C4-2B (cell line): ENCODE results near the gene DNLZ.

Experiments used
- H3K27ac ChIP-seq: fragments of 450-650 bp; 2 replicates; pipeline ENCODE4 v1.5.1; 2017
- ZFX ChIP-seq: fragments of 450-650 bp; IDR thresholded peaks from 2 replicates; pipeline ENCODE4 v1.6.1; 2017
- TF ChIP-seq, protein P1 (sequence below): fragments of 450-650 bp; conservative IDR thresholded peaks from 2 replicates; pipeline ENCODE4 v1.5.1; 2017; ENCODE audit warnings: mild to moderate bottlenecking

DNLZ gene

DNA sequence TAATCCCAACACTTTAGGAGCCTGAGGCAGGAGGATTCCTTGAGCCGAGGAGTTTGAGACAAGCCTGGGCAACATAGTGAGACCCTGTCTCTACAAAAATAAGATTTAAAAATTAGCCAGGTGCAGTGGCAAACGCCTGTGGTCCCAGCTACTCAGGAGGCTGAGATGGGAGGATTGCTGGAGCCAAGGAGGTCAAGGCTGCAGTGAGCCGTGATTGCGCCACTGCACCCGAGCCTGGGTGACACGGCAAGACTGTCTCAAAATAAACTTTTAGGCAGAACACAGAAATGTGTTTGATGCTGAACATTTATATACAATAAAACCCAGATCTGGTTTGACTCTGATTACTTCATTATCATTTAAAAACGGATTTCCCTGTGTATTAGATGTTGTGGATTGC is 41.9 kb upstream of the DNLZ start:
- H3K27ac ChIP-seq = no peak overlapping the region
- TF ChIP-seq, protein P1, sequence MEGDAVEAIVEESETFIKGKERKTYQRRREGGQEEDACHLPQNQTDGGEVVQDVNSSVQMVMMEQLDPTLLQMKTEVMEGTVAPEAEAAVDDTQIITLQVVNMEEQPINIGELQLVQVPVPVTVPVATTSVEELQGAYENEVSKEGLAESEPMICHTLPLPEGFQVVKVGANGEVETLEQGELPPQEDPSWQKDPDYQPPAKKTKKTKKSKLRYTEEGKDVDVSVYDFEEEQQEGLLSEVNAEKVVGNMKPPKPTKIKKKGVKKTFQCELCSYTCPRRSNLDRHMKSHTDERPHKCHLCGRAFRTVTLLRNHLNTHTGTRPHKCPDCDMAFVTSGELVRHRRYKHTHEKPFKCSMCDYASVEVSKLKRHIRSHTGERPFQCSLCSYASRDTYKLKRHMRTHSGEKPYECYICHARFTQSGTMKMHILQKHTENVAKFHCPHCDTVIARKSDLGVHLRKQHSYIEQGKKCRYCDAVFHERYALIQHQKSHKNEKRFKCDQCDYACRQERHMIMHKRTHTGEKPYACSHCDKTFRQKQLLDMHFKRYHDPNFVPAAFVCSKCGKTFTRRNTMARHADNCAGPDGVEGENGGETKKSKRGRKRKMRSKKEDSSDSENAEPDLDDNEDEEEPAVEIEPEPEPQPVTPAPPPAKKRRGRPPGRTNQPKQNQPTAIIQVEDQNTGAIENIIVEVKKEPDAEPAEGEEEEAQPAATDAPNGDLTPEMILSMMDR = no peak

DNA sequence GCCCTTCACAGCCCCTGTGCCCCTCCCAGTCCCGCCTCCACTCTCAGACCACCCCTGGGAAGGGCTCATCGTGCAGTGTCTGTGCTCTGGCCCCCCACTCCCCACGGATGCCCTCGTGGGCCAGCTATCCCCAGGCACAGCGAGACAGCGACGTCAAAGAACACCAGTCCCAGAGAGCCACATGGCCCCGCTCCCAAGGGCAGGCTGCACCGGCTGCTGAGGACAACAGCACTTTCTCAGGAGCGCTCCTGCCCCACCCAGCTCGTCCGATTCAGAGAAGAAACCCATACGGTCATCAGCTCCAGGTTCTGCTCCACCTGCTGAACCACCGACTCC is 41.2 kb upstream of the DNLZ start:
- H3K27ac ChIP-seq = no peak overlapping the region

DNA sequence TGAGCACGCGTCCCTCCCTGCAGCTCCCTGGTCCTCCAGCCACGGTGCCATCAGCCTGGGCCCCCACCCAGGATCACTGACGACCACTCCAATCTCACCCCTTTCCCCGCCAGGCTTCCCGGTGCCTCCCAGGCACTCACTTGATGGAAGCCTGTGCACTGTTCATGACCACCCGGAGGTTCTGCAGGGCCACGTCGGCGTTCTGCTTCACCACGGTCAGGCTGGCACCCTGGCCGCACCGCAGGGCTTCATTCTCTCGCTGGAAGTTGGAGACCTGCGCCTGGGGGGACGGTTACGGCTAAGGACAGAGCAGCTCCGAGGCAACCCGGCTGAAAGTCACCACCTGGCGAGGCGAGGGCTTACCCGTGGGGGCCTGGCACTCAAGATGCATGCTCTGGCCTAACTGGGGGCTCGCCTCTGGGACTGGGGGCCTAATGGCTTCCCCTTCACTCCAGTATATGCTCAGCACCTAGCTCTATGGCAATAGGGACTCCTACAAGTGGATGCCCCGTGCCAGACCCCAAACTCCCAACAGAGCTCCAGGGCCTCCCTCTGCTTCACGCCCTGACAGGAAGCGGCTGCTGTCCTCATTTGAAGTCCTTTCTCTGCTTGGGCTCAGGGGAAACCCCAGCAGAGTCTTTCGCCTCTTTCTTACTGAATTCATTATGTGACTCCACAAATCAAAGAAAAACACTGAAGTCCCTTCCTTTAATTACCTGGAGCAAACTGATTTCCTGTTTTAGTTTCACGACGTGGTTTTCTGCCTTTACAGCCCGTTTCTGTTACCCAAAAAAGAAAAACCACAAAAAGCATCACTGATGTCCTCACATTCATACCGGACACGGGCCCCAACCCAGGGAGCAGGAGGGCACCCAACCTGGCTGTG is 40.6 kb upstream of the DNLZ start:
- TF ChIP-seq, protein P1 = no peak
- no peak for TF ChIP-seq ZFX
- no peak overlapping the region for H3K27ac ChIP-seq

More for the DNA sequence above, 41.2 kb upstream of the DNLZ start:
- no peak for TF ChIP-seq ZFX
- TF ChIP-seq, protein P1 = no peak

DNA sequence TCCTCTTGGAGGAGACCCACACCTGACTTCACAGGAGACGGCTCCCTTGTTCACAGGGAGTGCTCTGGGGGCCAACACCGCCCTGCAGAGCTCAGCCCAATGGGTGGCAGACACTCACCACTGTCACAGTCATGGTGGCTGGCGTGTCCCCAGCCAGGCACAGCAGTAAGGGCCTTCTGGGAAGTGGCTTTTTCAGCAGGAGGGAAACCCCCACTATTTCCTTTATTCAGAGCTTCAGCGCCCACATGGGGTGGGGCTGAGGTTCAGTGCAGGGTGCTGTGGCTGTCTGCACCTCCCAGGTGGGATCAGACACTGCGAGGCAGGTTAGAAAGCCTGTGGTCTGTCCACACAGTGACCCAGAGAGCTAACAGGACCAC is 40.0 kb upstream of the DNLZ start:
- H3K27ac ChIP-seq = no peak overlapping the region
- TF ChIP-seq, protein P1 = no peak
- no peak for TF ChIP-seq ZFX

DNA sequence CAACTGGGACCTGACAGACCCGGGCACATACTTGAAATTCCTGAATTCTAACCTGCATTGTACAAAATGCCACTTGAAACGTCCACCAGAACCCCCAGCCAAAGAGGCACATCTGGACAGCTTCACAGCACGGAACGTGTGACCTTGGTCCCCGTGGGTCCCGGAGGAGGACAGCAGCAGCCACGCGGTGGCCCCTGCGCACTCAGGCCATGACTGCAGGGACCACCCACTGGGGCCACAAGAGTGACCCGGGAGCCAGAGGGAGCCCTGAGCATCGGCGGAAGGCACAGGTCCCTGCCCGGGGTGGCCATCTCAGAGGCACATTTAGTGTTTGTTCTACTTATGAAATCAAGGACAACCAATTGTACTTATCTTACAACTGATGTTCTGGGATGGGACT is 38.5 kb upstream of the DNLZ start:
- TF ChIP-seq, protein P1 = no peak
- no peak for TF ChIP-seq ZFX
- no peak overlapping the region for H3K27ac ChIP-seq

DNA sequence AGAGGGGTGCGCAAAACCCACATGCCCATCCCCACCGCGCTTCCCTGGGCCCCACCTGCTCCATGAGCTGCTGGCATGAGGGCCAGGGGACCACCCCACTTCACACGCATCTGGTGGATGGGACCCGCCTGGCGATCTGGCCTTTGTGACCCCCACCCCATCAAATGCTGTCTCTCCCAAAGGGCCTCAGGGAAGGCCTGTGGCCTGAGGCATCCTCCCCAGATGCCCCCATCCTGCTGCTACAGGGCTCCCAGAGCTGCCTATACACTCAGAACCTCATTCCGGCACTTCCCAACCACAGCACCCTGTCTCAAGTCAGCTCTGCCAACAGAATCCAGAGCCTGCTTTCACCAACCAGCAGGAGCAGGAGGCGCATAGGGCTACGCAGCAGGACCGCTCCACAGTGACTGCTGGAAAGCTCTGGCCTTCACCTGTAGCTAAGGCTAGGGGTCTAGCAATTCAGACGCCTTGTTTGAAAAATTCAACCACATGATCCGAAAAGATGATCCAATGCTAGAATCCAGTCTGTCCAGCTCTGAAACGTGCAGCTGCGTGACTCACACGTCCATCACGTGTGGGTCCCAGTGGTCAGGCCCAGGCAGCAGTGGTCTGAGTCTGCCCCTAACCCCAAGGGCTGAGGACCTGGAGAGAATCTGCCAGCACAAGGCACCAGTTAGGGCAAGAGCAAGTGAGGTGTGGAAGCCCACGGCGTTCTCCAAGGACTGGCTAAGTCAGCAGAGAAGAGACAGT is 37.8 kb upstream of the DNLZ start:
- TF ChIP-seq, protein P1 = no peak
- TF ChIP-seq ZFX = no peak
- no peak overlapping the region for H3K27ac ChIP-seq
